DND-41 (cell line): ENCODE results near the gene STK4.
"Not testable (repeated sequence)": the region's sequence is repeated elsewhere in the genome, so short reads cannot be mapped to it uniquely, and the experiment has no call there.

Experiments
- ATAC-seq: fragments of 200-7000 bp; cut with Tn5 transposase; 3 replicates; pipeline ENCODE4 v1.9.1; 2021; ENCODE audit warnings: low read depth; ENCODE audit not compliant: insufficient read depth
- DNase-seq: peaks from one replicate; pipeline ENCODE4 v3.0.0-alpha.2; 2020
- H2AFZ ChIP-seq: 2 replicates; pipeline ENCODE4 v1.6.0; 2012; ENCODE audit warnings: low read depth, low read length
- H3K27ac ChIP-seq: 2 replicates; pipeline ENCODE4 v1.5.1; 2012; ENCODE audit warnings: low read length, inconsistent platforms
- H3K27me3 ChIP-seq: fragments of 200-600 bp; sonication (generic); 2 replicates; pipeline ENCODE4 v1.6.0; 2012; ENCODE audit warnings: low read length, mild to moderate bottlenecking, inconsistent platforms; ENCODE audit not compliant: insufficient read depth, poor library complexity
- H3K36me3 ChIP-seq: 2 replicates; pipeline ENCODE4 v1.5.1; 2012; ENCODE audit warnings: low read length, inconsistent platforms; ENCODE audit not compliant: insufficient read depth
- H3K4me1 ChIP-seq: 2 replicates; pipeline ENCODE4 v1.5.1; 2012; ENCODE audit warnings: mild to moderate bottlenecking, low read length; ENCODE audit not compliant: insufficient read depth
- H3K4me2 ChIP-seq: 2 replicates; pipeline ENCODE4 v1.6.0; 2012; ENCODE audit warnings: mild to moderate bottlenecking, moderate library complexity, low read length, inconsistent platforms; ENCODE audit not compliant: insufficient read depth
- H3K4me3 ChIP-seq, 2 experiments: fragments of 200-600 bp in 1 of 2; shearing (Covaris generic) in 1 of 2; 2 replicates each; pipeline ENCODE4 v1.5.1; 2012 to 2016; ENCODE audit warnings: inconsistent platforms in 2 of 2, low read length in 2 of 2, mild to moderate bottlenecking in 2 of 2, low read depth in 1 of 2, moderate library complexity in 1 of 2
- H3K79me2 ChIP-seq: 2 replicates; pipeline ENCODE4 v1.6.0; 2012; ENCODE audit warnings: low read length, inconsistent platforms; ENCODE audit not compliant: insufficient read depth
- H3K9ac ChIP-seq: 2 replicates; pipeline ENCODE4 v1.6.0; 2012; ENCODE audit warnings: low read depth, mild to moderate bottlenecking, inconsistent platforms, low read length, moderate library complexity
- H3K9me3 ChIP-seq: 2 replicates; pipeline ENCODE4 v1.5.1; 2012; ENCODE audit warnings: low read length, moderate library complexity, mild to moderate bottlenecking, inconsistent platforms; ENCODE audit not compliant: insufficient read depth, severe bottlenecking
- H4K20me1 ChIP-seq: 2 replicates; pipeline ENCODE4 v1.6.0; 2012; ENCODE audit warnings: low read length; ENCODE audit not compliant: insufficient read depth
- EZH2 ChIP-seq: IDR thresholded peaks from 3 replicates; pipeline ENCODE4 v1.6.1; 2012; ENCODE audit warnings: borderline replicate concordance, low read depth, mild to moderate bottlenecking, moderate library complexity, low read length, inconsistent platforms; ENCODE audit not compliant: severe bottlenecking
- TF ChIP-seq, protein P1 (sequence below): IDR thresholded peaks from 2 replicates; pipeline ENCODE4 v1.5.1; 2012; ENCODE audit warnings: borderline replicate concordance, low read length, moderate library complexity, mild to moderate bottlenecking; ENCODE audit not compliant: poor library complexity, severe bottlenecking; ENCODE audit errors: extremely low read depth

Gene STK4

DNA sequence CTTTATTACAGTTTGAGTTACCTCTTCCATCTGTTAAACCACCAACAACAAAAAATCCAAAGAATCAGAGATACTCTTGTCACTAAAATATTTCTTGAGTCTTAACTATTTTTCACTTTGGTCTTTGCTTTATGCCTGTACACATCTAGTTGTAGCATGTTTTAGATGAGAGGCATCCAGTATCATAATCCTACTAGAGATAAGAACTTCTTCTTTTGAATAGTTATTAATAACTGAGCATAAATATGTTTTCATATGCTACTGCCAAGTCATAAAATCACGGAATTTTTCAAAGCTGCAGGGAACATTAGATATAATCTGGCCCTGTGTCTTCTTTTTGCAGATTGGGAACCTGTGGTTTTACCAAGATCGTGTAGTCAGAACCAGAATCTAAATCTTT lies 55.3 kb downstream of the STK4 start:
- DNase-seq: no peak
- Histone ChIP-seq H3K36me3 (peaks cover 75% of the 10 kb centered on the region), H3K4me1 (no peaks in the 10 kb centered on the region), H4K20me1 (no peaks in the 10 kb centered on the region), H3K79me2 (no peaks in the 10 kb centered on the region; the same call in 1 of the 2 replicates), H2AFZ (no peak overlapping the region), H3K4me3 (no peak overlapping the region), H3K9ac (no peak overlapping the region), H3K27me3 (no peaks in the 10 kb centered on the region), H3K9me3 (no peaks in the 10 kb centered on the region), H3K27ac (no peak overlapping the region), H3K4me2 (no peak overlapping the region)
- ATAC-seq: no peak
- TF ChIP-seq, protein P1, sequence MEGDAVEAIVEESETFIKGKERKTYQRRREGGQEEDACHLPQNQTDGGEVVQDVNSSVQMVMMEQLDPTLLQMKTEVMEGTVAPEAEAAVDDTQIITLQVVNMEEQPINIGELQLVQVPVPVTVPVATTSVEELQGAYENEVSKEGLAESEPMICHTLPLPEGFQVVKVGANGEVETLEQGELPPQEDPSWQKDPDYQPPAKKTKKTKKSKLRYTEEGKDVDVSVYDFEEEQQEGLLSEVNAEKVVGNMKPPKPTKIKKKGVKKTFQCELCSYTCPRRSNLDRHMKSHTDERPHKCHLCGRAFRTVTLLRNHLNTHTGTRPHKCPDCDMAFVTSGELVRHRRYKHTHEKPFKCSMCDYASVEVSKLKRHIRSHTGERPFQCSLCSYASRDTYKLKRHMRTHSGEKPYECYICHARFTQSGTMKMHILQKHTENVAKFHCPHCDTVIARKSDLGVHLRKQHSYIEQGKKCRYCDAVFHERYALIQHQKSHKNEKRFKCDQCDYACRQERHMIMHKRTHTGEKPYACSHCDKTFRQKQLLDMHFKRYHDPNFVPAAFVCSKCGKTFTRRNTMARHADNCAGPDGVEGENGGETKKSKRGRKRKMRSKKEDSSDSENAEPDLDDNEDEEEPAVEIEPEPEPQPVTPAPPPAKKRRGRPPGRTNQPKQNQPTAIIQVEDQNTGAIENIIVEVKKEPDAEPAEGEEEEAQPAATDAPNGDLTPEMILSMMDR: no peak
- no peak for TF ChIP-seq EZH2

DNA sequence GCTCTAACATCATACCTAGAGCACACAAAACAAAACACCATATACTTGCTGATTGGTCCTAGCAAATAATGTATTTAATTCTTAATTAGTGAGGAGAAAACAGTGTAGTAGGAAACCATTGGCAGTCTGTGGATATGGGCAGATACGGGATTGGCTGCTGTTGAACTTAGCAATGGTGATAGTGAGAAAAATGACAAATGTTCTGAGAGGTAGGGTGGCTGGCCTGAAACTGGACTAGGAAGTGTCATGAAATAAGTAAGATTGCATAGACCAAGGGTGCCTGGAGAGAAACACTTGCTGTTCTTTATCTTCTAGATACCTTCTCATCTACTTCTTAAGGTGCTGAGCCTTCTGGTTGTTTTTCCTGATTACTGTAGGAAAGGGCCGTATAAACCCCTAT lies 56.8 kb downstream of the STK4 start:
- H2AFZ ChIP-seq, H3K27ac ChIP-seq, H3K4me2 ChIP-seq, H3K9me3 ChIP-seq, H3K79me2 ChIP-seq, H3K27me3 ChIP-seq, DNase-seq, H3K4me1 ChIP-seq, H3K9ac ChIP-seq, H3K4me3 ChIP-seq, H4K20me1 ChIP-seq, ATAC-seq: not testable (repeated sequence)
- H3K36me3 ChIP-seq: peaks cover 71% of the 10 kb centered on the region

DNA sequence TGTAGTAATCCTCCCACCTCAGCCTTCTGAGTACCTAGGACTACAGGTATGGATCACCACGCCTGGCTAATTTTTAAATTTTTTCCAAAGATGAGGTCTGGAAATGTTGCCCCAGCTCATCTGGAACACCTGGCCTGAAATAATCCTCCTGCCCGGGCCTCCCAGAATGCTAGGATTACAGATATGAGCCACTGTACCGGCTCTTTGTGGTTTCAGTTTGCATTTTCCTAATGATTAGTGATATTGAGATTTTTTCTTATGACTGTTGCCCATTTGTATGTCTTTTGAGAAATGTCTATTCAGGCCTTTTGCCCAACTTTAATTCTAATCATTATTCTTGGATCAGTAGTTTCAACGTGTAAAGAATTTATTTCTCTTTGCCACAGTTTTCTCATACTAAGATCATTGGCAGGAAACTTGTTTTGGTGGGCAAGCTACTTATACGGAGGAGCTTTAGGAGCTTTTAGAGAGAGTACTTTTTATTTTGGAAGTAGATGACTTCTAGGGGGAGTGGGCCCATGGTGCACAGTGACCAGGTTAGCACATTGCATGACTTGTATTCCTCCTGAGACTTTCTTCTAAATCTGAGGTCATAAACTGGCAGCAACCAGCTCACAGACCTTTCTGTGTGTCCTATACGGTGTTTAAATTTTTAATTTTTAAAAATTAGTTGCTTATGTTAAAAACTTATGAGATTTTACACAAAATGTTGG lies 62.3 kb downstream of the STK4 start:
- H3K36me3 ChIP-seq: peaks cover 66% of the 10 kb centered on the region

DNA sequence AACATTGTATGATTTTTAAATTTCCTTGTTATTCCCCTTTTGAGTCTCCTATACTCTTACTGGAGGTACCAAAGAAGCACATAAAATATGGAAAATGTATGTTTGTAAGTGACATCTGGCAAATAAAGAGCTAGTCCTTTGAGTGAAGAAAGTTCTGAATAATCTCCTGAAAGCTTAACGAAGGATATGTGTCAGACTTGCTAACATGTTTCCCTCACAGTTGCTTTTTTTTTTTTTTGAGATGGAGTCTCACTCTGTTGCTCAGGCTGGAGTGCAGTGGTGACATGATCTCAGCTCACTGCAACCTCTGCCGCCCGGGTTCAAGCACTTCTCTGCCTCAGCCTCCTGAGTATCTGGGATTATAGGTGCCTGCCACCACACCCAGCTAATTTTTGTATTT lies 63.6 kb downstream of the STK4 start:
- H3K4me3 ChIP-seq: no peak overlapping the region
- no peak overlapping the region for H3K9ac ChIP-seq
- no peaks in the 10 kb centered on the region for H3K4me1 ChIP-seq
- H3K9me3 ChIP-seq: no peaks in the 10 kb centered on the region
- no peak for DNase-seq
- peaks cover 61% of the 10 kb centered on the region for H3K36me3 ChIP-seq
- H2AFZ ChIP-seq: no peak overlapping the region
- ATAC-seq: no peak
- 0 out of 2 replicates have a peak, but pooled peaks cover 7% of the 10 kb centered on the region for H4K20me1 ChIP-seq
- 0 out of 2 replicates have a peak, but pooled peaks cover 3% of the 10 kb centered on the region for H3K79me2 ChIP-seq
- H3K4me2 ChIP-seq: no peak overlapping the region
- no peaks in the 10 kb centered on the region for H3K27me3 ChIP-seq
- TF ChIP-seq, protein P1: no peak
- no peak for TF ChIP-seq EZH2
- no peak overlapping the region for H3K27ac ChIP-seq

More for the DNA sequence above, 62.3 kb downstream of the STK4 start:
- Histone ChIP-seq H3K9me3 (no peaks in the 10 kb centered on the region), H2AFZ (no peak overlapping the region), H3K9ac (no peak overlapping the region), H3K4me1 (no peaks in the 10 kb centered on the region), H3K27ac (no peak overlapping the region), H4K20me1 (0 out of 2 replicates have a peak, but pooled peaks cover 7% of the 10 kb centered on the region), H3K79me2 (0 out of 2 replicates have a peak, but pooled peaks cover 3% of the 10 kb centered on the region), H3K4me2 (no peak overlapping the region), H3K4me3 (no peak overlapping the region), H3K27me3 (no peaks in the 10 kb centered on the region)
- DNase-seq (no peak), ATAC-seq (no peak)
- TF ChIP-seq, protein P1: no peak
- no peak for TF ChIP-seq EZH2
